Natural killer cell treated with Interleukin-12 subunit alpha and Interleukin-12 subunit beta and Interleukin-15 and Interleukin-18, amount 100 ng/mL, for 72 hours (primary cell): ENCODE measurements around the gene PODXL2. TPM values are rescaled to one million over a fixed set of nuclear protein-coding genes. Genes with fewer than 3 reads are reported as not detected.
"Not testable (repeated sequence)": the region's sequence is repeated elsewhere in the genome, so short reads cannot be mapped to it uniquely, and the experiment has no call there.

Experiments used
- ATAC-seq, 2 donors: fragments of 150-1000 bp; cut with Tn5 transposase in 1 of 2; sonication (Bioruptor Pico), chemical (Tn5 transposase) in 1 of 2; 2 replicates each; pipeline ENCODE4 v1.10.0; 2021
- DNase-seq: peaks from one replicate; pipeline ENCODE4 v3.0.0; 2022; ENCODE audit warnings: low spot score
- H3K27ac Mint-ChIP-seq, 2 donors: 1 replicate in 1 of 2; 2 replicates in 1 of 2; pipeline ENCODE4 v1.8.0; 2022; ENCODE audit warnings: mixed read lengths in 2 of 2, mild to moderate bottlenecking in 1 of 2, moderate library complexity in 1 of 2
- H3K27me3 Mint-ChIP-seq, 2 donors: 1 replicate in 1 of 2; 2 replicates in 1 of 2; pipeline ENCODE4 v1.8.0; 2022; ENCODE audit warnings: mixed read lengths in 2 of 2
- H3K36me3 Mint-ChIP-seq: one replicate; pipeline ENCODE4 v1.8.0; 2022; ENCODE audit warnings: mixed read lengths
- H3K4me1 Mint-ChIP-seq, 2 donors: 1 replicate in 1 of 2; 2 replicates in 1 of 2; pipeline ENCODE4 v1.8.0; 2022; ENCODE audit warnings: low read depth in 2 of 2, mixed read lengths in 2 of 2, mild to moderate bottlenecking in 1 of 2
- H3K4me3 Mint-ChIP-seq: one replicate; pipeline ENCODE4 v1.8.0; 2022; ENCODE audit warnings: mixed read lengths
- H3K9me3 Mint-ChIP-seq: 2 replicates; pipeline ENCODE4 v1.8.0; 2022; ENCODE audit warnings: mixed read lengths
- total RNA-seq, 2 donors: library from RNA; stranded (reverse); gene quantifications; one replicate each; pipeline ENCODE4 v1.2.3, GENCODE V29; 2022

The PODXL2 gene
- total RNA-seq, 2 donors from 2014 or later = 3.1 to 3.4 TPM

DNA sequence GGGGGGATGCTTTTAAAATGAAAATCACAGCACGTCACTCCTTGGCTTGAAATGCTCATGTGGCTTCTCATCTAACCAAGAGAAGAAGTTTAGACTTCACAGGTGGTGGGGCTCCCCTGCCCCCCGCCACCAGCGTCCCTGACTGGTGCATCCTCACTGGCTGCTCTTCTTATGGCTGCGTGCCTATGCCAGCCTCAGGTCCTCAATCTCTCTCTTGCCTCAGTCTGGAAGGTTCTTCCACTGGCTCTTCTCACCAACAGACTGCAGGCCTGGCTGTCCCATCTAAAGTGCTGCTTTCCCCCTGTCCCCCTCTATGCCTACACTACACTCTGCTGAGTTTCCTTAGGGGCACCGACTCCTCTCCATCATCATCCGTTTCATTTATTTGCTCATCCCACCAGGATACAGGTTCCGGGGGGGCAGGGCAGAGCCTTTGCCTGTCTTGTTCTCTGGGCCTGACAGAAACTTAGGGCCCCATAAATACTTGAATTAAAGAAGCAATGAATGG, 64.4 kb downstream of the PODXL2 start:
- ATAC-seq = no peak
- no peaks in the 10 kb centered on the region for H3K27me3 Mint-ChIP-seq
- H3K9me3 Mint-ChIP-seq = no peaks in the 10 kb centered on the region

DNA sequence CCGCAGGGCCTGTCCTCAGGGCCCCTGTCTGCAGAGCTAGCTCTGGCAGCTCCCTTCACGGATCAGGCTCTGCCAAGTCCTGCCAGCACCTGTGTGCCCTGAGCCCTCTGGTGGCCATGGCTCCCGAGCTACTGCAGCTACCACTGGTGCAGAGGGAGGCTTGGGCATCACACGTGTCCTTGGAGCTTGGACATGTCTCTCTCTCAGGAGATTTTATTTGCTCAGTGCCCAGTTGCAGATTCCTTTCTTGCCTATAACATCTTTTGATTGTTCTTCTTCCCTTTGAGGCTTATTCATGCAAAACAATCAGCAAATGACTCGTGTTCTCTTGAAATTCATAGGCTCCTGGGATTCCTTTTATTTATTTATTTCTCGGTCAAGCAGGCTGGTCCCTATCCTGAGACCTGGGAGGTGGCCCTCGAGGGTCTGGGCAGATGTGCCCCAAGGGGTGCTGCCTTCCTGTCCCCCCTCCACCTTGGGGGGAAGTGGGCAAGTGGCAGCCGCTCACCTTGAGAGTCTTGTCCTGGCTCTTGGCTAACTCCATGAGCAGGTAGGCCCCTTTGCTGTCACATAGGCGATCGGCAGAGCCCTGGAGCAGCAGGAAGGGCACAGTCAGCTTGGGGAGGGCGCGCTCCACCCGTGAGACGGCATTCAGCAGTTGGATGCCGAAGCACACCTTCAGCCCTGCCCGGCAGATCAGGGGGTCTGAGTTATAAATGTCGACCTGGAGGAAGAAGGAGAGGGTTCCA, 65.7 kb downstream of the PODXL2 start:
- no peaks in the 10 kb centered on the region for H3K9me3 Mint-ChIP-seq
- H3K27ac Mint-ChIP-seq = no peak overlapping the region
- H3K4me1 Mint-ChIP-seq = peaks cover 0 to 2% of the 10 kb centered on the region in 2 donors
- ATAC-seq = peak in 1 of 2 donors; percentile 41
- H3K4me3 Mint-ChIP-seq = no peak overlapping the region
- H3K36me3 Mint-ChIP-seq = no peaks in the 10 kb centered on the region
- no peaks in the 10 kb centered on the region for H3K27me3 Mint-ChIP-seq
- DNase-seq = no peak

More for the DNA sequence above, 64.4 kb downstream of the PODXL2 start:
- H3K27ac Mint-ChIP-seq = no peak overlapping the region
- H3K4me1 Mint-ChIP-seq = peaks cover 0 to 2% of the 10 kb centered on the region in 2 donors
- H3K36me3 Mint-ChIP-seq = no peaks in the 10 kb centered on the region
- no peak for DNase-seq
- no peak overlapping the region for H3K4me3 Mint-ChIP-seq

DNA sequence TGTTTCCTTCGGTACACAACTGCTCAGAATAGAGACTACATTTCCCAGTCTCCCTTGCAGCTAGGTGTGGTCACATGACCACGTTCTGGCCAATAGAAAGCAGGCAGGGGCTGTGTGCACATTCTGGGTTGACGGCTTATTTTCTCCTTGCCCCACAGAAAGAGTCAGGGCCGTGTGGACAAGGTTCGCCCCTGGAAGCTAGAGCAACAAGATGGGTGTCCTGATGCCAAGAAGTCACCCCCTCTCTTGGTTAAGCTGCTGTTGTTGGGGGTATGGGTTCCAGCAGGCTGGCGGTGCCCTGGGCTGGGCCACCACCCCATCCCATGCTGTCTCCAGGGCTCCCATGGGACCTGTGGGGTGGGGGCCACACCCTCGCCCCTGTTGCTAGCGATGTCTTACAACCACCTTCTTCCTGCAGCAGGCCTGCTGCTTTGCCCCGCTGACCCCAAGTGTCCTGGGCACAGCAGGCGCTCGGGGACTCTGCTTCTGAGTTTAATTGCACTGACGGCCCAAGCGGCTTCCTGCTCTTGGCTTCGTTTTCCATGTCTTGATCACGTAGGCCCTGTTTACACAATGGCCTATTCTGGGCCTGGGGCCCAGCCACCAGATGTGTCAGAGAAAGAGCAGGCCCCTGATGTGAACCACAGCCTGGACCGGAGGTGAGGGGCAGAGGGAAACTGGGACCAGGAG, 68.7 kb downstream of the PODXL2 start:
- Mint-ChIP-seq H3K4me3 (no peak overlapping the region), H3K36me3 (no peaks in the 10 kb centered on the region), H3K27me3 (no peaks in the 10 kb centered on the region), H3K27ac (no peak overlapping the region), H3K9me3 (no peaks in the 10 kb centered on the region), H3K4me1 (peaks cover 0 to 2% of the 10 kb centered on the region in 2 donors)
- DNase-seq (no peak), ATAC-seq (peak; percentile 72 to 81)

DNA sequence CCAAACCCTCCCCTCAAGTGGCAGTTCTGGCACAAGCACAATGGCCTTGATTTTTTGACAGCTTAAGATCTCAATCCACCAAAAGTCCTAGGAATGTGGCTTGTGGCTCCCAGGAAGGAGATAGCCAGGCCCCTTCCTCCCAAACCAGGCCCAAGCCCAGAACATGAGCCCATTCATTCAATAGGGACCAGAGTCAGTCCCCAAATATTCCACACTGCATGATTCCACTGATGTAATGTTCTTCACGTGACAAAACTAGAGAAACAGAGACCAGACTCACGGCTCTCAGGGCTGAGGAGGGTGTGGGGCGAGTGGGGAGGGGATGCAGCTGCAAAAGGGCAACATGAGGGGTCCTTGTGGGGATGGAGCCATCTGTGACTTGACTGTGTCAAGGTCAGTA, 69.3 kb downstream of the PODXL2 start:
- Mint-ChIP-seq H3K4me3 (no peak overlapping the region), H3K9me3 (no peaks in the 10 kb centered on the region), H3K4me1 (peaks cover 0 to 2% of the 10 kb centered on the region in 2 donors), H3K27ac (no peak overlapping the region), H3K27me3 (no peaks in the 10 kb centered on the region), H3K36me3 (no peaks in the 10 kb centered on the region)
- ATAC-seq = no peak
- no peak for DNase-seq

DNA sequence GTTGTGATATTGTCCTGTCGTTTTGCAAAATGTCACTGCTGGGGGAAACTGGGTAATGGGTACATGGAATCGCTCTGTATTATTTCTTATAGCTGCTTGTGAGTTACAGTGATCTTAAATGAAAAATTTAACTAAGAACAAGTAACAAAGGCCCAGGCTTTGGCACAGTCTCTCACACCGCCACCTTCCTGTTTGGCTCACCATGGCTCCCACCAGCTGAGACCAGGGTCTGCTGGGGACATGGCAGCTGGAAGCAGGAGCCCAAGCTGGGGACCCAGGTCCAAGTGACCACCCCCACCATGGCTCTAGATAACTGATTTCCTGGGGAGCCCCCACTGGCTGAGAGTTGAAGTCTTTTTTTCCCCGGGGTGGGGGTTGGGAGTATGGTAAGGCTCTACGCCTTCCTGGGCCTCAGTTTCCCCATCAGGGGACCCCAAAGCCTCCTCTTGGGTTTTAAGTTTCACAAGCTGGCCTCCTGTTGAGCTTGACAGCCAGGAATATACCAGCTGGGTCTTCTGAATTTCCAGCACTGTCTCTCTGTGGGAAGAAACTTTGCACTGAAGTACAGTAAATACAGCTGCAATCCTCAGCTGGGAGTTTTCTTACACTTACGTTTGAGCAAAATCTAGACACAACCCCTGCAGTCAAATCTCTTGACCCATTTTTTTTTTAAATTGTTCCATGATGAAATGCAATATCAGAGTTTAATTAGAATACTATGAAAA, 69.9 kb downstream of the PODXL2 start:
- H3K4me1 Mint-ChIP-seq = peaks cover 0 to 2% of the 10 kb centered on the region in 2 donors
- no peaks in the 10 kb centered on the region for H3K27me3 Mint-ChIP-seq
- peaks cover 5% of the 10 kb centered on the region for H3K9me3 Mint-ChIP-seq
- H3K4me3 Mint-ChIP-seq = no peak overlapping the region
- DNase-seq (no peak), ATAC-seq (no peak)
- no peaks in the 10 kb centered on the region for H3K36me3 Mint-ChIP-seq
- H3K27ac Mint-ChIP-seq = no peak overlapping the region

DNA sequence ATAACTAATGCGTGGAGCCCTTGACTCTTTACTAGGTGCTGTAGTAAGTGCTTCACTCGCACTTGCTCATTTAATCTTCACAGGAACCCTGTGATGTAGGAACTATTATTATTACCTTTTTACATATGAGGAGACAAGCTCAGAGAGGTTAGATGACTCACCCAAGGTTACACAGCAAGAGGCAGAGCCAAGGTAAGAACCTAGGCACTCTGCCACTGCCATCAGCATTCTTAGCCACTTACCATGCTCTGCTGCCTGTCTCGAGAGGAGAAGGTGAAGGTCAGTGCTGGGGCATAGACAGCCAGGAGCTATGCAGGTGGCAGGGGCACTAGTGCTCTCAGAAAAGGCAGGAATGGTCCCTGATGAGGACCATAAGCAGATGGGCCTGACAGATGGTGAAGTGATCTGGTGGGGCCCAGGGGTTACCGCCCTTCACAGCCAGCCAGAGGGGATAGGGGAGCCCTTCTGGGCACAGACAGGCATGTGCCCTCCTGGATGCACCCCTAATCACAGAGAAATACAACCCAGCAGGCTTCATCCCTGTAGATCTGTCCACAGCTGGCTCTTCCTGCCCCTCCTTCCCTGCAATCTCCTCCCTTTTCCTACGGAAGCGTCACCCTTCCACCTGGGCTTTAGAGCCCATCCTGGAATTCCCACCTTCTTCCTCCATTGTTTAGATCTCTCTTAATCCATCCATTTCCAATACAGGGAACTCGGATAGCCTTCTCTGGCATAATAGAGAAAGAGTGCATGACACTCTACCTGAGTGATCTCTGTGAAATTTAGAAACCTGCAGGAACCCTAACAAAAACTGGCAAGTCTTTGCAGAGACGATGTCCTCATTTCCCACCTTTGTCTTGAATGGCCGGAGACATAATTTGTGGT, 70.7 kb downstream of the PODXL2 start:
- peaks cover 0 to 2% of the 10 kb centered on the region in 2 donors for H3K4me1 Mint-ChIP-seq
- no peak overlapping the region for H3K4me3 Mint-ChIP-seq
- peaks cover 5% of the 10 kb centered on the region for H3K9me3 Mint-ChIP-seq
- no peaks in the 10 kb centered on the region for H3K36me3 Mint-ChIP-seq
- ATAC-seq = no peak
- no peak overlapping the region for H3K27ac Mint-ChIP-seq
- peaks cover 0 to 4% of the 10 kb centered on the region in 2 donors for H3K27me3 Mint-ChIP-seq
- DNase-seq = no peak

DNA sequence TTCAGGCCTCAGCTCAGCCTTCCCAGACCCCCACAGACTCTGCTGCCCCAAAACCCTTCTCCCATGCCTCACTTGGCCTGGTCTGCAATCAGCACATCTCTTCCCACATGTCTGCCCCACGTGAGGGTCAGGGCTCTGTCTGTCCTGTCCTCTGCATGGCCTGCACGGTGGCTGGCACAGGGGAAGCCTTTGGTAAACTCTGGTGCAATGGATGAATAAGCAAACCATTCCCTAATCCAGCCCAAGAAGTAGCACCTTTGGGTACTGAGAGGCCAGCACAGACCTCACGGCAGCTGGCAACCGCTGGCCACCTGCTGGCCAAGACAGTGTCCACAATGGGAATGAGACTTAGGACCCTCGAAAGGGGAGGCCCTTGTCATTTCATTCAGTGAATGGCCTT, 71.4 kb downstream of the PODXL2 start:
- H3K9me3 Mint-ChIP-seq = peaks cover 7% of the 10 kb centered on the region
- peaks cover 0 to 2% of the 10 kb centered on the region in 2 donors for H3K4me1 Mint-ChIP-seq
- peaks cover 2 to 7% of the 10 kb centered on the region in 2 donors for H3K27me3 Mint-ChIP-seq
- ATAC-seq (no peak), DNase-seq (no peak)
- no peak overlapping the region for H3K27ac Mint-ChIP-seq
- no peak overlapping the region for H3K4me3 Mint-ChIP-seq
- H3K36me3 Mint-ChIP-seq = no peaks in the 10 kb centered on the region

DNA sequence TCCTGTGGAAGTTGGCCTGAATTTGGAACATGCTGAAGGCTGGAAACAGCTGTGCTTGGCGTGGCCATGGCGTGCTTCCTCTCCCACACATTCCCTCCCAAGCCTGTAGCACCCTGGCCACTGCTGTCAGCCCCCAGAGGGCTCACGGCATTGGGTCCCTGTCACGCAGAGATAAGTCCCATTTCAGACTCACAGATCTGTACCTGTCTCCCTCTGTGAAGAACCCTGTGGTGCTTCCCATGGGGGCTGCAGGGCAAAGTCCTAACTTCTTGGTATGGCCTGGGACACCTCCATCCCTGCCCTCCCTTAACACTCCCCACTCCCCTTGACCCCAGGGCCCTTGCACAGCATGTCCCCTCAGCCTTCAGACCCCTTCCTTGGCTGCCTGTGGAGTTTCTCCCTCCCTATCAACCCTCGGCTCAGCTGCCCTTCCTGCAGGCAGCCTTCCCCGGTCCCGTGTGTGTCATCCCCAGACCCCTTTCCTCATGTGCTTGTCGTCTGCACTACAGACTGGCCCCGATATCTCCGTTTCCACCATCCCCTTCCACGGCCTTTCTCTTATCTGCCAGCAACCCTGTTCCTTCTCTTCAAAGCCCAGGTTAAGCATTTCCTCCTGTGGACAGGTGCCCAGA, 72.4 kb downstream of the PODXL2 start:
- ATAC-seq = no peak
- H3K4me1 Mint-ChIP-seq = peaks cover 0 to 2% of the 10 kb centered on the region in 2 donors
- peaks cover 7% of the 10 kb centered on the region for H3K9me3 Mint-ChIP-seq
- peaks cover 2 to 7% of the 10 kb centered on the region in 2 donors for H3K27me3 Mint-ChIP-seq
- no peak for DNase-seq
- H3K27ac Mint-ChIP-seq = no peak overlapping the region
- H3K36me3 Mint-ChIP-seq = no peaks in the 10 kb centered on the region
- no peak overlapping the region for H3K4me3 Mint-ChIP-seq

DNA sequence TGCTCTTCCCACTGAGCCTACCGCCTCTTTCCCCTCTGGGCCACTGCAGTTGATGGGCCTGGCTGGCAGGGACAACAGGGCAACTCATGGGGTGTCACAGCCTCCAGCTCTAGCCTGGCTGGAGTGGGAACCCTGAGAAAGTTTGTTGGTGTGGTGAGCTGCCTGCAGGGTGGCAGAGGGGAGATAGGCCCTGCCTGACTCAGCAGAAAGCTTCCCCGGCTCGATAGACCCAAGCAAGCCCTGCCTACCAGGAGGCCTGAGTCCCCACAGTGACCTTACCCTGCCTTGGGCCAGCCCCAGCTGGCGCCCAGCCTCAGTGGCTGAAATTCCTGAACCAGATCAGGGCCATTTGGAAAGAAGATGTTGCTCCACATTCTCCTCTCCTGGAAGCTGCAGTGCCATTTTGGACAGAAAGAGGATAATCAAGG, 73.2 kb downstream of the PODXL2 start:
- Mint-ChIP-seq H3K4me1 (peaks cover 0 to 2% of the 10 kb centered on the region in 2 donors), H3K4me3 (no peak overlapping the region), H3K27ac (no peak overlapping the region), H3K9me3 (peaks cover 7% of the 10 kb centered on the region), H3K27me3 (peaks cover 2 to 7% of the 10 kb centered on the region in 2 donors), H3K36me3 (no peaks in the 10 kb centered on the region)
- ATAC-seq (no peak), DNase-seq (no peak)

DNA sequence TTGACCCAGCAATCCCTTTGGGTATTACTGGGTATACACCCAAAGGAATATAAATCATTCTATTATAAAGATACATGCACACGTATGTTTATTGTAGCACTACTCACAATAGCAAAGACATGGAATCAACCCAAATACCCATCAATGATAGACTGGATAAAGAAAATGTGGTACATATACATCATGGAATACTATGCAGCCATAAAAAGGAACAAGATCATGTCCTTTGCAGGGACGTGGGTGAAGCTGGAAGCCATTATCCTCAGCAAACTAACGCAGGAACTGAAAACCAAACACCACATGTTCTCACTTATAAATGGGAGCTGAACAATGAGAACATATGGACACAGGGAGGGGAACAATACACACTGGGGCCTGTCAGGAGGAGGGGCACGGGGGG, 75.9 kb downstream of the PODXL2 start:
- not testable (repeated sequence) for H3K4me3 Mint-ChIP-seq, DNase-seq, H3K9me3 Mint-ChIP-seq, ATAC-seq, H3K27me3 Mint-ChIP-seq, H3K4me1 Mint-ChIP-seq, H3K36me3 Mint-ChIP-seq
- H3K27ac Mint-ChIP-seq = peak overlapping the region in 1 of 2 donors; percentile 41

DNA sequence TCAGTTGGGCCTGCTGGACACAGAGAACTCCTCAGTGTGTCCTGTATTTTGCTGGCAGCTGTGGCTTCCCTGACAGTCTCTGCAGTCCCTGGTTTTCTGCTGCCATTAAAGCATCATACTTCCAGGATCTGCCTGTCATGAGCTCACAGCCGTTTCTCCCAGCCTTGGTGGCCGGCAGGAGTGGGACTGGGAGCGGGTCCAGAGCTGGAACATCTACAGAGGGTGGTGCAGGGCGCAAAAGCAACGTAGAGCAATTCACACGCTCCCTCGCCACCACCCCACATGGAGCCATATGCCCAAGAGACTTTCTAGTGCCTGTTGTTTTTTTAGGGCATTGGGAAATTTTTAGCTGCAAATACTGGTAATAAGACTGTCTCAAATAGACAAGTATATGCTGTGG, 77.3 kb downstream of the PODXL2 start:
- peaks cover 2 to 7% of the 10 kb centered on the region in 2 donors for H3K27me3 Mint-ChIP-seq
- peaks cover 7% of the 10 kb centered on the region for H3K9me3 Mint-ChIP-seq
- no peaks in the 10 kb centered on the region for H3K36me3 Mint-ChIP-seq
- H3K4me3 Mint-ChIP-seq = no peak overlapping the region
- DNase-seq (no peak), ATAC-seq (no peak)
- H3K27ac Mint-ChIP-seq = no peak overlapping the region
- H3K4me1 Mint-ChIP-seq = no peaks in the 10 kb centered on the region

DNA sequence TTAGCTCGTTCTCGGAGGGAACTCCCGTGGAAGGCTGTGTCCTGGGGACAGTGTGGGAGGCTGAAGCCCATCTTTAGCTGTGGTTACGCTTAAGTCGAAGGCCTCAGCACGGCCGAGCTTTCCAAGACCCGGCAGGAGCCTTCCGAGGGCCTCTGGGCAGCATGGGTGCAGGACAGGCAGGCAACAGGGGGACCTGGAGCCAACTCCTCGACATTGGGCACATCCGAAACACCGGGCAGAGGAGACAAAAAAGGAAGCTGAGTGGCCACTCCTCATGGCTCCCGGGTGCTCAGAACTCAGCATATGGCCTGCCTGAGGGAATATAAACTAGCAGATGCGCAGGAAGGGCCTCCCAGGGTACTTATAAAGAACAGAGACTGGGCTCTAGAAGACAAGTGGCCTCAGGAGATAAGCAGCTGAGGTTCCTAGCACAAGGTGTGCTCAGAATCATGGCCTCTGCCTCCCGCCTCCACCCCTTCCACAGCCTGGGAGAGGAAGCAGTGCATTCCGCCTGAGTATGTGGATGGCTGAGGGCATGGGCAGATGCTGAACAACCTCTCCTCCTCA, 77.9 kb downstream of the PODXL2 start:
- Mint-ChIP-seq H3K4me3 (no peak overlapping the region), H3K9me3 (peaks cover 7% of the 10 kb centered on the region), H3K4me1 (no peaks in the 10 kb centered on the region), H3K27me3 (peaks cover 2 to 7% of the 10 kb centered on the region in 2 donors), H3K27ac (no peak overlapping the region), H3K36me3 (no peaks in the 10 kb centered on the region)
- ATAC-seq = no peak
- DNase-seq = no peak
